Gastroesophageal sphincter (tissue), 3 donors: ENCODE data around the gene TOP3A.

Experiments used
- CTCF ChIP-seq, 4 experiments: fragments of 200-600 bp in 2 of 4; fragments of 450-650 bp in 2 of 4; sonication (generic) in 1 of 4; IDR thresholded peaks; one replicate each; pipeline ENCODE4 v1.5.1; 2017 to 2019; ENCODE audit warnings: antibody characterized with exemption in 4 of 4, mild to moderate bottlenecking in 2 of 4, moderate library complexity in 2 of 4
- EP300 ChIP-seq: sonication (generic); formaldehyde crosslinking; IDR thresholded peaks from one replicate; pipeline ENCODE4 v1.6.1; 2017; ENCODE audit warnings: antibody characterized with exemption, mild to moderate bottlenecking
- POLR2A ChIP-seq, 2 donors: fragments of 450-650 bp; IDR thresholded peaks; one replicate each; pipeline ENCODE4 v1.6.1; 2017; ENCODE audit warnings: antibody characterized with exemption in 2 of 2, mild to moderate bottlenecking in 2 of 2, moderate library complexity in 1 of 2
- POLR2AphosphoS5 ChIP-seq: sonication (generic); formaldehyde crosslinking; IDR thresholded peaks from one replicate; pipeline ENCODE4 v1.6.1; 2017; ENCODE audit warnings: antibody characterized with exemption

GRCh38 chr17:18226284-18226945, 88.4 kb downstream of the TOP3A start:
- no peak for TF ChIP-seq POLR2AphosphoS5
- no peak for TF ChIP-seq CTCF (IDR thresholded peaks at IDR 0.05)
- no peak for TF ChIP-seq POLR2A (IDR thresholded peaks at IDR 0.05)
- no peak for TF ChIP-seq EP300
